Peyer's patch (tissue), 4 donors: ENCODE results near the gene SLMAP.

ENCODE experiments used
- CTCF ChIP-seq, 6 experiments: fragments of 450-650 bp in 4 of 6; fragments of 200-600 bp in 2 of 6; sonication (generic) in 1 of 6; IDR thresholded peaks; one replicate each; pipeline ENCODE4 v1.5.1; 2017 to 2019; ENCODE audit warnings: antibody characterized with exemption in 6 of 6, mild to moderate bottlenecking in 3 of 6, moderate library complexity in 1 of 6
- POLR2A ChIP-seq, 2 donors: fragments of 450-650 bp; IDR thresholded peaks; one replicate each; pipeline ENCODE4 v1.5.1; 2017; ENCODE audit warnings: antibody characterized with exemption in 2 of 2, mild to moderate bottlenecking in 2 of 2, moderate library complexity in 2 of 2

- TF ChIP-seq CTCF (IDR thresholded peaks at IDR 0.05) = no peak
- TF ChIP-seq POLR2A (IDR thresholded peaks at IDR 0.05) = no peak
Observed at GRCh38 chr3:57840473-57840872, 84.4 kb downstream of the SLMAP start.
